Caki2 (cell line): ENCODE measurements around the gene LGR5. TPM values are rescaled to one million over a fixed set of nuclear protein-coding genes. Genes with fewer than 3 reads are reported as not detected.
A peak's percentile ranks its signal among the peaks of the same experiment; 100 is the strongest.
"Not testable (repeated sequence)": the region's sequence is repeated elsewhere in the genome, so short reads cannot be mapped to it uniquely, and the experiment has no call there.

Experiments
- DNase-seq: peaks from one replicate; pipeline ENCODE4 v3.0.0-alpha.2; 2015; ENCODE audit warnings: low read depth
- in situ Hi-C: cut with HindIII; loops from 2 replicates; pipeline ENCODE4 v1.10.0; 2016; ENCODE audit warnings: low sequenced_read_pairs, low pct_unique_long_range_greater_than_20kb, mixed read lengths
- total RNA-seq: library from RNA; depleted of rRNA; stranded (reverse); fragments of >200 nt; shearing (Covaris generic); gene quantifications from 2 replicates; pipeline ENCODE4 v1.2.3, GENCODE V29; 2014; ENCODE audit warnings: low replicate concordance

The LGR5 gene
- total RNA-seq, 1 experiment from 2014 or later: not detected

DNA sequence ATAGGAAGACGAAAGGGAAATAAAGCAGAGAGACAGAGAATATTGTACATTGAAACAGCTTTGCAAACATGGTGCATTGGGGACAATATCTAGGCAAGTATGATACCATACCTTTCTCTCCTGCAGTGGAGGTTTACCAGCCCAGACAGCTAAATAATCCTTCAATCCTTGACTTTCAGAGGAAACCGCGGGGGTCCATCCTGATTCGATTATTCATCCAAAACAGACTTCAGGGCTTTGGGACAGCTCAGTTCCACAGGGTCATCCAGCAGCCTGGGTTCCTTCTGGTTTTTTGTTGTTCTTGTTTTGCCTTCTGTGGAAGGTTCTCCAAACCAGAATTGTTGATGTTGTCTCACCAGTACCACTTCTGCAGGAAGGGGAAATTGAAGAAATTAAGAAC is 81.5 kb downstream of the LGR5 start:
- no peak for DNase-seq
- in situ Hi-C loops: no loop called here

GRCh38 chr12:71524626-71525025 is 85.0 kb downstream of the LGR5 start:
- in situ Hi-C loops: no loop called here
- DNase-seq: no peak

DNA sequence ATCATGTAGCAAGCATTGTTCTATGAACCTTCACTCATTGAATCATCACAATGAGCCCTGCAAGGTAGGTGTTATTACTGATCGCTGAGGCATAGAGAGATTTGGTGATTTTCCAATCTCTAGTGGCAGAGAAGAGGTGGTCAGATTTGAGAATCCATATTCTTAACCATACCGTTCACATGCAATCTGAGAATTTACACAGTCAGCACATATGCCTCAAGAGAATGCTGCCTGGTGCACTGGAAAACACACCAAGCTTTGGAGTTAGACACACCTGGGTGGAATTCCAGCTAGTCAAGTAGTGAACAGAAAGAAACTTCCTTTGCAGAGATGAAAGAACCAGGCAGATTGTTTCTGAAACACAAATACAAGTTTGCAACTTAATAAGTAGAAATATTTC is 94.1 kb downstream of the LGR5 start:
- DNase-seq: no peak

GRCh38 chr12:71536279-71536938 is 96.8 kb downstream of the LGR5 start:
- in situ Hi-C loops: no loop called here
- DNase-seq: no peak

More for the DNA sequence above, 94.1 kb downstream of the LGR5 start:
- in situ Hi-C loops: no loop called here

DNA sequence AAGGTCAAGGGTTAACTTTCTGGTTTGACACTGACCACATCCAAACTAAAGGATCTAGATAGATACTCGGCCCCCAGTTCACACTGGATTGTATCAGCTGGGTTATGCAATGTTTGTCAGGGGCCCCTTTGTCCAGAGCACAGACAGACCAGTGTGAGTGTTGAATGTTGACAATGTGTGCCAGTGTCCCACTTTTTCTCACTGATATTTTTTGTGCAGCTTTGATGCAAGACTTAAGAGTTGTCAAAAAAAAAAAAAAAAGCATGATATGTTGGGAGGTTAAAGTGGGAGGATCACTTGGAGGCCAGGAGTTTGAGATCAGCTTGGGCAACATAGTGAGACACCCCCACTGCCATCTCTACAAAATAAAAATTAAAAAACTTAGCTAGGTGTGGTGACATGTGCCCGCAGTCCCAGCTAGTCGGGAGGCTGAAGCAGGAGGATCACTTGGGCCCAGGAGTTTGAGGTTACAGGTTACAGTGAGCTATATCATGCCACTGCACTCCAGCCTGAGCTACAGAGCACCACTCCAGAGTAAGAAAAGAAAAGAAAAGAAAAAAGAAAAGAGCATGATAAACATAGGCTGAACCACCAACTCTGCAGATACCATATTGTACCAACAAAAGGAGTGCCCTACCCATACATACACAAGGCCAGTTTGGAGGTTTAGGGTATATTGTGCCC is 97.5 kb downstream of the LGR5 start:
- in situ Hi-C loops: no loop called here
- no peak for DNase-seq

GRCh38 chr12:71538807-71539206 is 99.2 kb downstream of the LGR5 start:
- in situ Hi-C loops: no loop called here
- no peak for DNase-seq

GRCh38 chr12:71541583-71541982 is 102.0 kb downstream of the LGR5 start:
- in situ Hi-C loops: no loop called here
- no peak for DNase-seq

- DNase-seq: no peak
- in situ Hi-C loops: no loop called here
Measured at GRCh38 chr12:71546322-71546861, 106.8 kb downstream of the LGR5 start.

GRCh38 chr12:71548893-71549292 is 109.3 kb downstream of the LGR5 start:
- in situ Hi-C loops: no loop called here
- no peak for DNase-seq

DNA sequence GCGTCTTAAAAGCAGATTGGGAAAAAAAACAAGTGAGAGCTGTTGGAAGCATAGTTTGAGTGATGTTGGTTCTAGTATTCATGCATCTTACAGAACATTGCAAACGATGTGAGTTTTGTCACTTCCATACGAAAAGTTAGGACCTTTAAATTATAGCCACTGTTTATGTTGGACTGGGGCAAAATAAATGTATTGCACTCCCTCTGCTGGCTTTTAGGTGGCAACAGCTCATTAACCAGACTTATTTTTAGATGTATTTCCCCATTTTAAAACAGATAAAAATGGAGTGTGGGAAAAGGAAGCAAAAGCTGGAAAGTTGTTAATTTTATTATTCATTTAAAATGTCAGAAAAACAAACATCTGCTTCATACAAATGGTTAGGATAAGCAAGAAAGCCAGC is 111.9 kb downstream of the LGR5 start:
- in situ Hi-C loops: no loop called here
- no peak for DNase-seq

- no peak for DNase-seq
- in situ Hi-C loops: no loop called here
Measured at GRCh38 chr12:71552728-71553501, 113.3 kb downstream of the LGR5 start.

DNA sequence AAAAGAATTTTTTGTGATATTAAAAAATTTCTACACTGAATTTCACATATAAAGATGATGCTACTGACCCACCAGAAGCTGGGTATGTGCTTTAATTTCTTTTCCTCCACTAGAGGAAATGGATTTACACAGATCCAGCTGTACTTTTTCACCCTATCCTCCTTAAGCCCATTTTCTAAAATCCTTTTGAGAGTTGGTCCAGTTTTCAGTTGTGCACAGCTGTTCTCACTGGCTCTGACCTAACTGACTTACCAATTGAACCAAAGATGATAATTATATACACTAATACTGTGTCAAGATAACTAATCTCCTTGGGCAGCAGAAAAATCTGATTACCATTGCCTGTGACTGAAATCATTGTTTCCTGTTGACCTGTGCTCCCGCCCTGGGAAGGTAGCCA is 115.6 kb downstream of the LGR5 start:
- DNase-seq: no peak
- in situ Hi-C loops: no loop called here

DNA sequence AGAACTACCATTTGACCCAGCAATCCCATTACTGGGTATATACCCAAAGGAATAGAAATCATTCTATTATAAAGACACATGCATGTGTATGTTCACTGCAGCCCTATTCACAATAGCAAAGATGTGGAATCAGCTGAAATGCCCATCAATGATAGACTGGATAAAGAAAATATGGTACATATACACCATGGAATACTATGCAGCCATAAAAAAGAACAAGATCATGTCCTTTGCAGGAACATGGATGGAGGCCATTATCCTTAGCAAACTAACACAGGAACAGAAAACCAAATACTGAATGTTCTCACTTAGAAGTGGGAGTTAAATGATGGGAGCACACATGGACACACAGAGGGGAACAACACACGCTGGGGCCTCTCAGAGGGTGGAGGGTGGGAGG is 116.2 kb downstream of the LGR5 start:
- DNase-seq, in situ Hi-C loops: not testable (repeated sequence)

GRCh38 chr12:71556448-71556847 is 116.8 kb downstream of the LGR5 start:
- in situ Hi-C loops: no loop called here

DNA sequence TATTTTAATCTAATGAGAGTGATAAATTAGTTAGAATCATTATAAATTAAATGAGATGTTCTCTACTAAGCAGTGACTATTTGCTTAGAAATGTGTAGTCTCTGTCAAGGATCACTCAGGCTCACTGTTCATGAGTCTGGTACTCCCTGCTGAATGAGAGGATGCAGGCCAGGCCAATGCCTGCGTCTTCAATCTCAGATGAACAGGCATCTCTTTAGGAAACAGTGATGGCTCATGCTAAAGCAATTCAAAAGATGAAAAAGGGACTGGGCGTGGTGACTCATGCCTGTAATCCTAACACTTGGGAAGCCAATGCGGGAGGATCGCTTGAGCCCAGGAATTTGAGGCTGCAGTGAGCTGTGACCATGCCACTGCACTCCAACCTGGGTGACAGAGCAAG is 117.3 kb downstream of the LGR5 start:
- in situ Hi-C loops: no loop called here
- DNase-seq: peak; percentile 89

More at GRCh38 chr12:71556448-71556847, 116.8 kb downstream of the LGR5 start:
- DNase-seq: no peak

DNA sequence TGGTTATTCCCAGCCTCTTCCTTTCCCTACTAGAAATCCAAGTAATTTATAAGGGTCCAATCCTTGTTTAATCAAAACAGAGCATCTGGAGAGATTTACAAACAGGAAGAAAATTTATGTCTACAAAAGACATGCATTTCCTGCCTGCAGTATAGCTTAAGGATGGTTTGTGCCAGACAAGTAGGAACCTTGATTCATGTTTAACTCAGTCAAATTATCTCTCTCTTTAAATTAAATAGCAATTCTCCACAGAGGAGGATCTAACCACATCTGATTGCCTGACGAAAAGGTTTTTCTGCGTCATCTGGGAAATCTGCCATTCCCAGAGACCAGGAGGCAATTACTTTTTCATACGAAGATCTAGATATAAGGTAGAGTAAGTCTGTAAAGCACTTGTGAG is 118.8 kb downstream of the LGR5 start:
- DNase-seq: no peak
- in situ Hi-C loops: no loop called here

GRCh38 chr12:71562676-71563595 is 123.3 kb downstream of the LGR5 start:
- in situ Hi-C loops: no loop called here

GRCh38 chr12:71565535-71565934 is 125.9 kb downstream of the LGR5 start:
- in situ Hi-C loops: no loop called here

More at GRCh38 chr12:71562676-71563595, 123.3 kb downstream of the LGR5 start:
- no peak for DNase-seq

More at GRCh38 chr12:71565535-71565934, 125.9 kb downstream of the LGR5 start:
- DNase-seq: no peak
